Measurements from ENCODE around the gene TBC1D30.

DNA sequence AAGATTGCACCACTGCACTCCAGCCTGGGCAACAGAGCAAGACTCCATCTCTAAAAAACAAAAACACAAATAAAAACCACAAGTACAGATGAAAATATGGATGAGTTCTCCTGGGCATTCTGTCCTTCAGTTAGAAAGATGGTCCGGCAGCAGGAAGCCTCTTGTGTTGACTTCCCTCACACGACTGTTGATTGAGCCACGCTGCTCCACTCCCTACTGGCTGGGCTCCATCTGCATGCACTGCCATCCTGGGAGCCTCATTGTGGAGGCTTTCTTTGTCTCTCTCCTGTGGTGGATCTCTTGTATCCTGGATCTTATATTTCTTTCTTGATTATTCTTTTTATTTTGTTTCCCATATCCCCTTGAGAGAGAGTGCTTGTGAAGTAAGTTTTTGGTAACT lies 30.8 kb upstream of the TBC1D30 start:
- TF ChIP-seq, protein P1, sequence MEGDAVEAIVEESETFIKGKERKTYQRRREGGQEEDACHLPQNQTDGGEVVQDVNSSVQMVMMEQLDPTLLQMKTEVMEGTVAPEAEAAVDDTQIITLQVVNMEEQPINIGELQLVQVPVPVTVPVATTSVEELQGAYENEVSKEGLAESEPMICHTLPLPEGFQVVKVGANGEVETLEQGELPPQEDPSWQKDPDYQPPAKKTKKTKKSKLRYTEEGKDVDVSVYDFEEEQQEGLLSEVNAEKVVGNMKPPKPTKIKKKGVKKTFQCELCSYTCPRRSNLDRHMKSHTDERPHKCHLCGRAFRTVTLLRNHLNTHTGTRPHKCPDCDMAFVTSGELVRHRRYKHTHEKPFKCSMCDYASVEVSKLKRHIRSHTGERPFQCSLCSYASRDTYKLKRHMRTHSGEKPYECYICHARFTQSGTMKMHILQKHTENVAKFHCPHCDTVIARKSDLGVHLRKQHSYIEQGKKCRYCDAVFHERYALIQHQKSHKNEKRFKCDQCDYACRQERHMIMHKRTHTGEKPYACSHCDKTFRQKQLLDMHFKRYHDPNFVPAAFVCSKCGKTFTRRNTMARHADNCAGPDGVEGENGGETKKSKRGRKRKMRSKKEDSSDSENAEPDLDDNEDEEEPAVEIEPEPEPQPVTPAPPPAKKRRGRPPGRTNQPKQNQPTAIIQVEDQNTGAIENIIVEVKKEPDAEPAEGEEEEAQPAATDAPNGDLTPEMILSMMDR (conservative IDR thresholded peaks at IDR 0.05; ENCODE audit: low read depth, low read length) = no peak
- TF ChIP-seq EZH2 (IDR thresholded peaks at IDR 0.05; ENCODE audit: borderline replicate concordance, low read depth, low read length, poor library complexity, severe bottlenecking) = no peak
